GM12801 (cell line): ENCODE measurements around the gene ARHGAP31.

Experiments
- CTCF ChIP-seq: IDR thresholded peaks from one replicate; pipeline ENCODE4 v1.5.1; 2011; ENCODE audit warnings: control low read depth; ENCODE audit not compliant: insufficient read length; ENCODE audit errors: extremely low read depth

ARHGAP31 gene

GRCh38 chr3:119293871-119294695 is at the start of gene ARHGAP31:
ARHGAP31 (plus strand) TSS chr3:119294383; CDS start chr3:119294905, 522 bp downstream.
- TF ChIP-seq CTCF = no peak

GRCh38 chr3:119245778-119246177 is 48.4 kb upstream of the ARHGAP31 start:
- no peak for TF ChIP-seq CTCF

GRCh38 chr3:119255214-119255613 is 39.0 kb upstream of the ARHGAP31 start:
- no peak for TF ChIP-seq CTCF

- TF ChIP-seq CTCF = no peak
Observed at GRCh38 chr3:119257111-119257510, 37.1 kb upstream of the ARHGAP31 start.

- TF ChIP-seq CTCF = no peak
Observed at GRCh38 chr3:119257654-119258410, 36.4 kb upstream of the ARHGAP31 start.

GRCh38 chr3:119258915-119259314 is 35.3 kb upstream of the ARHGAP31 start:
- TF ChIP-seq CTCF = no peak

GRCh38 chr3:119259821-119260220 is 34.4 kb upstream of the ARHGAP31 start:
- TF ChIP-seq CTCF = no peak
